ENCODE measurements around the gene KRTAP12-4. TPM values are rescaled to one million over a fixed set of nuclear protein-coding genes. Genes with fewer than 3 reads are reported as not detected.

The KRTAP12-4 gene
- not detected for total RNA-seq

GRCh38 chr21:44654576-44655175 lies at the start of gene KRTAP12-4:
KRTAP12-4 (minus strand) TSS chr21:44654659; CDS start chr21:44654614, 45 bp downstream.
- Histone ChIP-seq H3K9me3 (peaks cover 0 to 10% (median 0%) of the 10 kb centered on the region in 3 donors), H3K27ac (no peak within 1 kb of the TSS), H3K36me3 (no peaks in the 10 kb centered on the region), H3K4me3 (no peak within 1 kb of the TSS), H3K27me3 (peaks cover 48% of the 10 kb centered on the region), H3K4me1 (no peaks in the 10 kb centered on the region)
- ATAC-seq, result no peak
- 61 to 90% methylated on average over 2 to 6 of the region's 9 CpGs for WGBS, 2 donors (ENCODE audit: low coverage in 1 of 2)
- TF ChIP-seq CTCF (IDR thresholded peaks at IDR 0.05) (no peak), POLR2AphosphoS5 (IDR thresholded peaks at IDR 0.05) (no peak), POLR2A (IDR thresholded peaks at IDR 0.05) (no peak), EP300 (IDR thresholded peaks at IDR 0.05) (no peak)

- ATAC-seq, result no peak
- H3K27ac ChIP-seq, result no peak overlapping the region
- no peaks in the 10 kb centered on the region for H3K36me3 ChIP-seq
- TF ChIP-seq EP300 (IDR thresholded peaks at IDR 0.05) (no peak), POLR2A (IDR thresholded peaks at IDR 0.05) (no peak), POLR2AphosphoS5 (IDR thresholded peaks at IDR 0.05) (no peak), CTCF (IDR thresholded peaks at IDR 0.05) (no peak)
- no peak overlapping the region for H3K4me3 ChIP-seq
- no peaks in the 10 kb centered on the region for H3K9me3 ChIP-seq
- WGBS, 2 donors (ENCODE audit: low coverage in 1 of 2), result 0% methylated on average over 1 of the region's 13 CpGs; no CpG with 5 or more reads in 1 of the 2 donors
- H3K4me1 ChIP-seq, result peaks cover 0 to 2% (median 0%) of the 10 kb centered on the region in 3 donors
- peaks cover 99% of the 10 kb centered on the region for H3K27me3 ChIP-seq
Measured at GRCh38 chr21:44703731-44704635, 49.5 kb upstream of the KRTAP12-4 start.

GRCh38 chr21:44702973-44703730 lies 48.7 kb upstream of the KRTAP12-4 start:
- TF ChIP-seq POLR2AphosphoS5 (IDR thresholded peaks at IDR 0.05) (no peak), POLR2A (IDR thresholded peaks at IDR 0.05) (no peak), EP300 (IDR thresholded peaks at IDR 0.05) (no peak), CTCF (IDR thresholded peaks at IDR 0.05) (no peak)
- Histone ChIP-seq H3K27ac (no peak overlapping the region), H3K36me3 (no peaks in the 10 kb centered on the region), H3K9me3 (no peaks in the 10 kb centered on the region), H3K27me3 (peaks cover 99% of the 10 kb centered on the region), H3K4me1 (no peaks in the 10 kb centered on the region), H3K4me3 (no peak overlapping the region)
- ATAC-seq, result no peak
- 8 to 39% methylated on average over 5 to 8 of the region's 16 CpGs for WGBS, 2 donors (ENCODE audit: low coverage in 1 of 2)

GRCh38 chr21:44702111-44702972 lies 47.9 kb upstream of the KRTAP12-4 start:
- no peaks in the 10 kb centered on the region for H3K36me3 ChIP-seq
- no peak for TF ChIP-seq EP300 (IDR thresholded peaks at IDR 0.05)
- no peak for TF ChIP-seq POLR2AphosphoS5 (IDR thresholded peaks at IDR 0.05)
- TF ChIP-seq CTCF (IDR thresholded peaks at IDR 0.05), result no peak
- TF ChIP-seq POLR2A (IDR thresholded peaks at IDR 0.05), result no peak
- H3K9me3 ChIP-seq, result no peaks in the 10 kb centered on the region
- H3K4me3 ChIP-seq, result no peak overlapping the region
- 68 to 76% methylated on average over 2 to 6 of the region's 22 CpGs for WGBS, 2 donors (ENCODE audit: low coverage in 1 of 2)
- no peaks in the 10 kb centered on the region for H3K4me1 ChIP-seq
- H3K27me3 ChIP-seq, result peaks cover 99% of the 10 kb centered on the region
- no peak overlapping the region for H3K27ac ChIP-seq
- no peak for ATAC-seq
